HepG2 (cell line): ENCODE results near the gene IL21R. TPM values are rescaled to one million over a fixed set of nuclear protein-coding genes. Genes with fewer than 3 reads are reported as not detected.

ENCODE experiments used
- ATAC-seq: fragments of 200-7000 bp; cut with Tn5 transposase; 3 replicates; pipeline ENCODE4 v1.9.1; 2020; ENCODE audit warnings: mild to moderate bottlenecking, moderate library complexity
- BruUV-seq: library from RNA; stranded (reverse); fragments of 400-500 nt; replicated peaks from 2 replicates; lab custom pipeline; 2021; lab: Mats Ljungman, UMichigan
- CTCF ChIA-PET: fragments of 300-600 bp; formaldehyde crosslinking; extraction: SDS; loops from one replicate; lab custom pipeline; 2021; ENCODE audit warnings: low total read pairs, inconsistent platforms, low intra/inter-chr PET ratio; lab: Yijun Ruan, JAX
- POLR2A ChIA-PET: fragments of 350-600 bp; sonication (Branson Sonifier 250); formaldehyde crosslinking; loops from one replicate; lab custom pipeline; 2020; ENCODE audit warnings: antibody characterized with exemption, inconsistent platforms; lab: Yijun Ruan, JAX
- DNase-seq: peaks from one replicate; pipeline ENCODE4 v3.0.0-alpha.2; 2015; ENCODE audit warnings: low spot score
- FAIRE-seq: peaks from 3 replicates; lab custom pipeline; 2011; peaks lifted over from hg19 to GRCh38; lab: Jason Lieb, UNC
- H2AFZ ChIP-seq: one replicate; pipeline ENCODE4 v1.6.1; 2011; ENCODE audit warnings: low read length, inconsistent platforms
- H3K27ac ChIP-seq: fragments of 300-600 bp; 3 replicates; pipeline ENCODE4 v1.8.0; 2011; ENCODE audit warnings: mixed run types, mild to moderate bottlenecking, mixed read lengths, low read length, inconsistent platforms; ENCODE audit not compliant: insufficient read depth; ENCODE audit errors: extremely low read length
- H3K27me3 ChIP-seq, 2 experiments: fragments of 200-600 bp in 1 of 2; 2 replicates in 1 of 2; 3 replicates in 1 of 2; pipeline versions ENCODE4 v1.6.0 to v1.8.0; 2011; ENCODE audit warnings: low read length in 2 of 2, mild to moderate bottlenecking in 2 of 2, moderate library complexity in 2 of 2, inconsistent platforms in 1 of 2; ENCODE audit not compliant: insufficient read depth in 2 of 2, control insufficient read depth in 1 of 2
- H3K36me3 ChIP-seq, 2 experiments: fragments of 200-600 bp in 1 of 2; replicated peaks in 1 of 2; 2 replicates in 1 of 2; 3 replicates in 1 of 2; pipeline versions ENCODE4 v1.5.1 to v1.8.0; 2011; ENCODE audit warnings: low read length in 2 of 2, inconsistent platforms in 1 of 2; ENCODE audit not compliant: insufficient read depth in 2 of 2, control insufficient read depth in 1 of 2
- H3K4me1 ChIP-seq: 2 replicates; pipeline ENCODE4 v1.5.1; 2012; ENCODE audit warnings: low read length, inconsistent platforms; ENCODE audit not compliant: insufficient read depth
- H3K4me2 ChIP-seq: 2 replicates; pipeline ENCODE4 v1.6.0; 2011; ENCODE audit warnings: low read depth, low read length, inconsistent platforms
- H3K4me3 ChIP-seq, 3 experiments: fragments of 200-600 bp in 1 of 3; sonication (generic), shearing (Covaris generic) in 1 of 3; replicated peaks in 1 of 3; 2 replicates each; pipeline ENCODE4 v1.5.1; 2011 to 2016; ENCODE audit warnings: low read length in 3 of 3, inconsistent platforms in 2 of 3, low read depth in 2 of 3, mild to moderate bottlenecking in 2 of 3, control low read depth in 1 of 3, mixed read lengths in 1 of 3; ENCODE audit not compliant: insufficient read depth in 1 of 3
- H3K79me2 ChIP-seq: one replicate; pipeline ENCODE4 v1.6.1; 2011; ENCODE audit warnings: low read length, inconsistent platforms; ENCODE audit not compliant: insufficient read depth
- H3K9ac ChIP-seq: 2 replicates; pipeline ENCODE4 v1.6.0; 2011; ENCODE audit warnings: mild to moderate bottlenecking, low read depth, low read length, inconsistent platforms; ENCODE audit not compliant: insufficient read depth
- H3K9me3 ChIP-seq: 2 replicates; pipeline ENCODE4 v1.5.1; 2012; ENCODE audit warnings: mild to moderate bottlenecking, low read length
- H4K20me1 ChIP-seq: 2 replicates; pipeline ENCODE4 v1.6.0; 2011; ENCODE audit warnings: inconsistent platforms, mild to moderate bottlenecking, low read length, moderate library complexity; ENCODE audit not compliant: insufficient read depth
- SRSF1 ChIP-seq: fragments of 200-400 bp; formaldehyde crosslinking; optimal IDR thresholded peaks from 2 replicates; pipeline ENCODE3; 2017; ENCODE audit warnings: mild to moderate bottlenecking, low read depth, low read length, moderate library complexity
- ZFP90 ChIP-seq: sonication (generic); formaldehyde crosslinking; IDR thresholded peaks from 2 replicates; pipeline ENCODE4 v1.8.0; 2022; ENCODE audit warnings: missing genetic modification reagents, mild to moderate bottlenecking, inconsistent platforms, borderline replicate concordance
- ZNF451 ChIP-seq: sonication (generic); formaldehyde crosslinking; IDR thresholded peaks from 2 replicates; pipeline ENCODE4 v1.5.0; 2020; ENCODE audit warnings: mild to moderate bottlenecking, missing genetic modification reagents
- ZNF460 ChIP-seq: sonication (generic); formaldehyde crosslinking; IDR thresholded peaks from 2 replicates; pipeline ENCODE4 v1.5.1; 2020; ENCODE audit warnings: missing genetic modification reagents, mild to moderate bottlenecking, borderline replicate concordance
- ZNF878 ChIP-seq: sonication (generic); formaldehyde crosslinking; IDR thresholded peaks from 2 replicates; pipeline ENCODE4 v1.8.1; 2023; ENCODE audit warnings: mild to moderate bottlenecking, missing genetic modification reagents, moderate library complexity
- WGBS: methylation state at CpG from one replicate; pipeline ENCODE4 v1.1.6; 2017; ENCODE audit warnings: low lambda C conversion rate; 5-methylcytosine and 5-hydroxymethylcytosine counted together
- in situ Hi-C: cut with HindIII; loops from 2 replicates; pipeline ENCODE4 v1.10.0; 2017; ENCODE audit warnings: low pct_unique_long_range_greater_than_20kb; ENCODE audit not compliant: extremely low pct_ligation_motif_present
- intact Hi-C: fragments of 100-400 bp; cut with micrococcal nuclease; formaldehyde crosslinking; loops from one replicate; pipeline ENCODE4 v1.10.0; 2022; ENCODE audit not compliant: unreplicated experiment
- polyA plus RNA-seq, 8 experiments: library from polyadenylated mRNA; depleted of rRNA in 3 of 8; stranded (reverse) in 7 of 8; unstranded in 1 of 8; fragments of >200 nt; fragmentation: Illumina TruSeq in 4 of 8; extraction: Trizol in 4 of 8; gene quantifications; 2 replicates each; pipeline versions ENCODE4 v1.2.1 to v1.2.3, GENCODE V29; 2011 to 2016; ENCODE audit warnings: low read depth in 4 of 8, missing spikeins in 1 of 8, mixed read lengths in 1 of 8; ENCODE audit not compliant: insufficient read depth in 1 of 8
- total RNA-seq, 5 experiments: library from RNA; depleted of rRNA; stranded (reverse); fragments of >200 nt; fragmentation: Illumina TruSeq; extraction: Trizol; gene quantifications; 2 replicates each; pipeline ENCODE4 v1.2.3, GENCODE V29; 2016; ENCODE audit warnings: low read depth in 1 of 5
- TF ChIP-seq, protein P1 (sequence below): sonication (generic); formaldehyde crosslinking; conservative IDR thresholded peaks from 2 replicates; pipeline ENCODE4 v1.4.0; 2020; ENCODE audit warnings: mild to moderate bottlenecking, missing genetic modification reagents, moderate library complexity
- TF ChIP-seq, protein P2 (sequence below): IDR thresholded peaks from 2 replicates; pipeline ENCODE4 v1.6.1; 2016; ENCODE audit warnings: low read depth, missing genetic modification reagents, missing compliant biosample characterization
- TF ChIP-seq, protein P3 (sequence below): sonication (generic); formaldehyde crosslinking; IDR thresholded peaks from 2 replicates; pipeline ENCODE4 v1.8.0; 2022; ENCODE audit warnings: low read depth, missing genetic modification reagents
- TF ChIP-seq, protein P4 (sequence below): sonication (generic); formaldehyde crosslinking; IDR thresholded peaks from 2 replicates; pipeline ENCODE4 v1.4.0; 2020; ENCODE audit warnings: missing genetic modification reagents, borderline replicate concordance

IL21R gene
- total and polyA plus RNA-seq, 2 of the 13 experiments (the other 11 are each of a cell fraction or from before 2014, with no cell fraction given) = 0.49 to 0.64 TPM

DNA sequence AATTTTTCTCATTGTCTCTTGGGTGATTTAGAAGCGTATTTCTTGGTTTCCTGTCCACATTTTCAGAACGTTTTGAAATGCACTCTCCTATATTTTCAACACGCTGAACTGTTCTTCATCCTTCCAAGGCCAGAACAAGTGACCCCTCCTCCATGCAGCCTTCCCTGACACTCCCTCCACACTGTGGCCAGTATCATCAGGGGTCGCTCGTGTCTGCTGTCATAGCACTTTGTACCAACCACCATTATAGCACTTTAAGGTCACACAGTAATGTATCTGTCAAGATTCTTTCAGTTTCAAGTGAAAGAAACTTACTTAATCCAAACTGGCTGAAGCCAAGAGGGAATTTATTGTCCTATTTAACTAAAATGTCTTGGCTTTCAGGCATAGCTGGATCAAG lies 17.5 kb upstream of the IL21R start:
- intact Hi-C loops (no loop called here), in situ Hi-C loops (no loop called here)
- H3K27me3 ChIP-seq = peaks cover 3 to 41% of the 10 kb centered on the region in 2 experiments; a peak in 3 of 5 replicates
- BruUV-seq = no TSS peak
- no peaks in the 10 kb centered on the region for H3K4me1 ChIP-seq
- 30% methylated on average over 5 of the region's 5 CpGs for WGBS
- TF ChIP-seq ZNF460 (CRISPR knock-in tag) = no peak
- TF ChIP-seq, protein P1, sequence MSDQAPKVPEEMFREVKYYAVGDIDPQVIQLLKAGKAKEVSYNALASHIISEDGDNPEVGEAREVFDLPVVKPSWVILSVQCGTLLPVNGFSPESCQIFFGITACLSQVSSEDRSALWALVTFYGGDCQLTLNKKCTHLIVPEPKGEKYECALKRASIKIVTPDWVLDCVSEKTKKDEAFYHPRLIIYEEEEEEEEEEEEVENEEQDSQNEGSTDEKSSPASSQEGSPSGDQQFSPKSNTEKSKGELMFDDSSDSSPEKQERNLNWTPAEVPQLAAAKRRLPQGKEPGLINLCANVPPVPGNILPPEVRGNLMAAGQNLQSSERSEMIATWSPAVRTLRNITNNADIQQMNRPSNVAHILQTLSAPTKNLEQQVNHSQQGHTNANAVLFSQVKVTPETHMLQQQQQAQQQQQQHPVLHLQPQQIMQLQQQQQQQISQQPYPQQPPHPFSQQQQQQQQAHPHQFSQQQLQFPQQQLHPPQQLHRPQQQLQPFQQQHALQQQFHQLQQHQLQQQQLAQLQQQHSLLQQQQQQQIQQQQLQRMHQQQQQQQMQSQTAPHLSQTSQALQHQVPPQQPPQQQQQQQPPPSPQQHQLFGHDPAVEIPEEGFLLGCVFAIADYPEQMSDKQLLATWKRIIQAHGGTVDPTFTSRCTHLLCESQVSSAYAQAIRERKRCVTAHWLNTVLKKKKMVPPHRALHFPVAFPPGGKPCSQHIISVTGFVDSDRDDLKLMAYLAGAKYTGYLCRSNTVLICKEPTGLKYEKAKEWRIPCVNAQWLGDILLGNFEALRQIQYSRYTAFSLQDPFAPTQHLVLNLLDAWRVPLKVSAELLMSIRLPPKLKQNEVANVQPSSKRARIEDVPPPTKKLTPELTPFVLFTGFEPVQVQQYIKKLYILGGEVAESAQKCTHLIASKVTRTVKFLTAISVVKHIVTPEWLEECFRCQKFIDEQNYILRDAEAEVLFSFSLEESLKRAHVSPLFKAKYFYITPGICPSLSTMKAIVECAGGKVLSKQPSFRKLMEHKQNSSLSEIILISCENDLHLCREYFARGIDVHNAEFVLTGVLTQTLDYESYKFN (CRISPR knock-in tag) = no peak
- TF ChIP-seq, protein P2, sequence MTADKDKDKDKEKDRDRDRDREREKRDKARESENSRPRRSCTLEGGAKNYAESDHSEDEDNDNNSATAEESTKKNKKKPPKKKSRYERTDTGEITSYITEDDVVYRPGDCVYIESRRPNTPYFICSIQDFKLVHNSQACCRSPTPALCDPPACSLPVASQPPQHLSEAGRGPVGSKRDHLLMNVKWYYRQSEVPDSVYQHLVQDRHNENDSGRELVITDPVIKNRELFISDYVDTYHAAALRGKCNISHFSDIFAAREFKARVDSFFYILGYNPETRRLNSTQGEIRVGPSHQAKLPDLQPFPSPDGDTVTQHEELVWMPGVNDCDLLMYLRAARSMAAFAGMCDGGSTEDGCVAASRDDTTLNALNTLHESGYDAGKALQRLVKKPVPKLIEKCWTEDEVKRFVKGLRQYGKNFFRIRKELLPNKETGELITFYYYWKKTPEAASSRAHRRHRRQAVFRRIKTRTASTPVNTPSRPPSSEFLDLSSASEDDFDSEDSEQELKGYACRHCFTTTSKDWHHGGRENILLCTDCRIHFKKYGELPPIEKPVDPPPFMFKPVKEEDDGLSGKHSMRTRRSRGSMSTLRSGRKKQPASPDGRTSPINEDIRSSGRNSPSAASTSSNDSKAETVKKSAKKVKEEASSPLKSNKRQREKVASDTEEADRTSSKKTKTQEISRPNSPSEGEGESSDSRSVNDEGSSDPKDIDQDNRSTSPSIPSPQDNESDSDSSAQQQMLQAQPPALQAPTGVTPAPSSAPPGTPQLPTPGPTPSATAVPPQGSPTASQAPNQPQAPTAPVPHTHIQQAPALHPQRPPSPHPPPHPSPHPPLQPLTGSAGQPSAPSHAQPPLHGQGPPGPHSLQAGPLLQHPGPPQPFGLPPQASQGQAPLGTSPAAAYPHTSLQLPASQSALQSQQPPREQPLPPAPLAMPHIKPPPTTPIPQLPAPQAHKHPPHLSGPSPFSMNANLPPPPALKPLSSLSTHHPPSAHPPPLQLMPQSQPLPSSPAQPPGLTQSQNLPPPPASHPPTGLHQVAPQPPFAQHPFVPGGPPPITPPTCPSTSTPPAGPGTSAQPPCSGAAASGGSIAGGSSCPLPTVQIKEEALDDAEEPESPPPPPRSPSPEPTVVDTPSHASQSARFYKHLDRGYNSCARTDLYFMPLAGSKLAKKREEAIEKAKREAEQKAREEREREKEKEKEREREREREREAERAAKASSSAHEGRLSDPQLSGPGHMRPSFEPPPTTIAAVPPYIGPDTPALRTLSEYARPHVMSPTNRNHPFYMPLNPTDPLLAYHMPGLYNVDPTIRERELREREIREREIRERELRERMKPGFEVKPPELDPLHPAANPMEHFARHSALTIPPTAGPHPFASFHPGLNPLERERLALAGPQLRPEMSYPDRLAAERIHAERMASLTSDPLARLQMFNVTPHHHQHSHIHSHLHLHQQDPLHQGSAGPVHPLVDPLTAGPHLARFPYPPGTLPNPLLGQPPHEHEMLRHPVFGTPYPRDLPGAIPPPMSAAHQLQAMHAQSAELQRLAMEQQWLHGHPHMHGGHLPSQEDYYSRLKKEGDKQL (CRISPR knock-in tag) = no peak
- no peak for TF ChIP-seq ZNF878 (CRISPR knock-in tag)
- no peak for TF ChIP-seq ZFP90 (CRISPR knock-in tag)
- TF ChIP-seq, protein P3, sequence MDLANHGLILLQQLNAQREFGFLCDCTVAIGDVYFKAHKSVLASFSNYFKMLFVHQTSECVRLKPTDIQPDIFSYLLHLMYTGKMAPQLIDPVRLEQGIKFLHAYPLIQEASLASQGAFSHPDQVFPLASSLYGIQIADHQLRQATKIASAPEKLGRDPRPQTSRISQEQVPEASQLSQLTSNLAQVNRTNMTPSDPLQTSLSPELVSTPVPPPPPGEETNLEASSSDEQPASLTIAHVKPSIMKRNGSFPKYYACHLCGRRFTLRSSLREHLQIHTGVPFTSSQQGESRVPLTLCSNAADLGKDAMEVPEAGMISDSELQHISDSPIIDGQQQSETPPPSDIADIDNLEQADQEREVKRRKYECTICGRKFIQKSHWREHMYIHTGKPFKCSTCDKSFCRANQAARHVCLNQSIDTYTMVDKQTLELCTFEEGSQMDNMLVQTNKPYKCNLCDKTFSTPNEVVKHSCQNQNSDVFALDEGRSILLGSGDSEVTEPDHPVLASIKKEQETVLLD (CRISPR knock-in tag) = no peak
- TF ChIP-seq SRSF1 = no peak
- TF ChIP-seq, protein P4, sequence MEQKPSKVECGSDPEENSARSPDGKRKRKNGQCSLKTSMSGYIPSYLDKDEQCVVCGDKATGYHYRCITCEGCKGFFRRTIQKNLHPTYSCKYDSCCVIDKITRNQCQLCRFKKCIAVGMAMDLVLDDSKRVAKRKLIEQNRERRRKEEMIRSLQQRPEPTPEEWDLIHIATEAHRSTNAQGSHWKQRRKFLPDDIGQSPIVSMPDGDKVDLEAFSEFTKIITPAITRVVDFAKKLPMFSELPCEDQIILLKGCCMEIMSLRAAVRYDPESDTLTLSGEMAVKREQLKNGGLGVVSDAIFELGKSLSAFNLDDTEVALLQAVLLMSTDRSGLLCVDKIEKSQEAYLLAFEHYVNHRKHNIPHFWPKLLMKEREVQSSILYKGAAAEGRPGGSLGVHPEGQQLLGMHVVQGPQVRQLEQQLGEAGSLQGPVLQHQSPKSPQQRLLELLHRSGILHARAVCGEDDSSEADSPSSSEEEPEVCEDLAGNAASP (CRISPR knock-in tag) = no peak
- TF ChIP-seq ZNF451 = no peak
- no peak overlapping the region for H3K4me2 ChIP-seq
- no peak overlapping the region for H3K9ac ChIP-seq
- POLR2A ChIA-PET = no interaction called here
- CTCF ChIA-PET = no interaction called here
- no peak for ATAC-seq
- no peaks in the 10 kb centered on the region for H4K20me1 ChIP-seq
- no peak overlapping the region for H3K4me3 ChIP-seq
- no peaks in the 10 kb centered on the region for H3K36me3 ChIP-seq
- H3K27ac ChIP-seq = no peak overlapping the region
- H2AFZ ChIP-seq = no peak overlapping the region
- H3K79me2 ChIP-seq = no peaks in the 10 kb centered on the region
- H3K9me3 ChIP-seq = no peaks in the 10 kb centered on the region
- no peak for FAIRE-seq
- no peak for DNase-seq
